Measurements from ENCODE around the gene CENPC. TPM values are rescaled to one million over a fixed set of nuclear protein-coding genes. Genes with fewer than 3 reads are reported as not detected.

The CENPC gene
- total and polyA plus RNA-seq, 2 donors (not counting 3 experiments of a cell fraction or from before 2014, with no cell fraction given) = 3.6 to 26.4 TPM

DNA sequence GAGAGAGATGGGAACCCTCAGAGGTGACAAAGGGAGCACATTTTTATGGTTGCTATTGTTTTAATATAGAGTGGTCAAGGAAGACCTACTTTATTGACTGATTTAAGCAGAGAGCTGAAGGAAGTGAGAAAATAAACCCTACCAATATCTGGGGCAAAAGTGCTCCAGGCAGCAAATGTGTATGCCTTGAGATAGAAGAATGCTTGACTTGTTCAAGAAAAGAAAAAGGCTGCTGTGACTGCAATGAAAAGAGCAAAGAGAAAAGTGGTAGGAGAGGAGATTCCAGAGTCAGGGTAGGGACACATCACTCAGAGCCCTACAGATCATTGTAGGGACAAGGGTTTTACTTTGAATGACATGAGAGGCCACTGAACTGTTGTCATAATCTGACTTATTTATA, 39.2 kb upstream of the CENPC start:
- H3K4me3 ChIP-seq (replicated peaks in 1 of 3; ENCODE audit: insufficient read depth in 1 of 3, low read depth in 1 of 3, low read length in 3 of 3) = no peak overlapping the region
- H3K36me3 ChIP-seq (ENCODE audit: control insufficient read depth in 2 of 2, extremely low read depth in 1 of 2, insufficient read depth in 2 of 2, low read length in 2 of 2) = no peaks in the 10 kb centered on the region
- H3K4me1 ChIP-seq (ENCODE audit: control insufficient read depth, extremely low read depth, insufficient read depth, low read length) = no peaks in the 10 kb centered on the region
- no peak overlapping the region for H3K27ac ChIP-seq (ENCODE audit: insufficient read depth, low read depth, low read length)
- TF ChIP-seq EZH2 (IDR thresholded peaks at IDR 0.05; ENCODE audit: borderline replicate concordance, low read depth, low read length, severe bottlenecking) (no peak), JUN (IDR thresholded peaks at IDR 0.05; ENCODE audit: borderline replicate concordance, insufficient read depth, insufficient read length, low read depth) (no peak), POLR2AphosphoS5 (IDR thresholded peaks at IDR 0.05; ENCODE audit: insufficient read depth, low read depth, low read length) (no peak), POLR2A (IDR thresholded peaks at IDR 0.05; ENCODE audit: low read depth, low read length) (no peak), GATA2 (IDR thresholded peaks at IDR 0.05; ENCODE audit: insufficient read depth, insufficient read length, low read depth, low read length) (no peak), MYC (IDR thresholded peaks at IDR 0.05; ENCODE audit: low read depth, low read length) (no peak), FOS (IDR thresholded peaks at IDR 0.05; ENCODE audit: borderline replicate concordance, insufficient read depth, low read length) (no peak)
- TF ChIP-seq, protein P1, sequence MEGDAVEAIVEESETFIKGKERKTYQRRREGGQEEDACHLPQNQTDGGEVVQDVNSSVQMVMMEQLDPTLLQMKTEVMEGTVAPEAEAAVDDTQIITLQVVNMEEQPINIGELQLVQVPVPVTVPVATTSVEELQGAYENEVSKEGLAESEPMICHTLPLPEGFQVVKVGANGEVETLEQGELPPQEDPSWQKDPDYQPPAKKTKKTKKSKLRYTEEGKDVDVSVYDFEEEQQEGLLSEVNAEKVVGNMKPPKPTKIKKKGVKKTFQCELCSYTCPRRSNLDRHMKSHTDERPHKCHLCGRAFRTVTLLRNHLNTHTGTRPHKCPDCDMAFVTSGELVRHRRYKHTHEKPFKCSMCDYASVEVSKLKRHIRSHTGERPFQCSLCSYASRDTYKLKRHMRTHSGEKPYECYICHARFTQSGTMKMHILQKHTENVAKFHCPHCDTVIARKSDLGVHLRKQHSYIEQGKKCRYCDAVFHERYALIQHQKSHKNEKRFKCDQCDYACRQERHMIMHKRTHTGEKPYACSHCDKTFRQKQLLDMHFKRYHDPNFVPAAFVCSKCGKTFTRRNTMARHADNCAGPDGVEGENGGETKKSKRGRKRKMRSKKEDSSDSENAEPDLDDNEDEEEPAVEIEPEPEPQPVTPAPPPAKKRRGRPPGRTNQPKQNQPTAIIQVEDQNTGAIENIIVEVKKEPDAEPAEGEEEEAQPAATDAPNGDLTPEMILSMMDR (IDR thresholded peaks at IDR 0.05; ENCODE audit: extremely low read depth in 1 of 2, insufficient read depth in 1 of 2, low read depth in 1 of 2, low read length in 2 of 2) = no peak
- TF ChIP-seq, protein P2, sequence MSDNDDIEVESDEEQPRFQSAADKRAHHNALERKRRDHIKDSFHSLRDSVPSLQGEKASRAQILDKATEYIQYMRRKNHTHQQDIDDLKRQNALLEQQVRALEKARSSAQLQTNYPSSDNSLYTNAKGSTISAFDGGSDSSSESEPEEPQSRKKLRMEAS (IDR thresholded peaks at IDR 0.05; ENCODE audit: insufficient read depth, insufficient read length) = no peak
- no peak overlapping the region for H2AFZ ChIP-seq (ENCODE audit: low read depth, low read length)
- no peaks in the 10 kb centered on the region for H3K27me3 ChIP-seq (ENCODE audit: control insufficient read depth in 2 of 2, insufficient read depth in 2 of 2, low read length in 2 of 2)
- dilution Hi-C loops (cut with MboI; ENCODE audit: extremely low pct_ligation_motif_present, low sequenced_read_pairs) (no loop called here), intact Hi-C loops (cut with micrococcal nuclease) (no loop called here)
- no peaks in the 10 kb centered on the region for H3K9me1 ChIP-seq (replicated peaks; ENCODE audit: control insufficient read depth, extremely low read depth, insufficient read depth, low read length)
- no peak overlapping the region for H3K4me2 ChIP-seq (ENCODE audit: insufficient read depth, low read length)
- ChIA-PET CTCF (no interaction called here), POLR2A (no interaction called here)
- no peak for DNase-seq (ENCODE audit: low read depth, low spot score)
- BruUV-seq (replicated peaks) = no TSS peak
- H3K9me3 ChIP-seq (replicated peaks; ENCODE audit: control insufficient read depth, insufficient read depth, low read length) = no peaks in the 10 kb centered on the region
- no peaks in the 10 kb centered on the region for H4K20me1 ChIP-seq (replicated peaks; ENCODE audit: control insufficient read depth, extremely low read depth, insufficient read depth, low read length)
- no peak overlapping the region for H3K9ac ChIP-seq (replicated peaks; ENCODE audit: extremely low read depth, insufficient read depth, low read length)
- no peak for FAIRE-seq
- no peaks in the 10 kb centered on the region for H3K79me2 ChIP-seq (ENCODE audit: control insufficient read depth, insufficient read depth, low read length)
